OCI-LY1 (cell line): Measurements from ENCODE around the gene PSMB10.

Experiments used
- EZH2 ChIP-seq: fragments of 200-600 bp; sonication (generic), shearing (Covaris generic); IDR thresholded peaks from 2 replicates; pipeline ENCODE4 v1.8.0; 2017; ENCODE audit warnings: borderline replicate concordance, mixed run types, mild to moderate bottlenecking, antibody characterized with exemption, low read length, moderate library complexity, mixed read lengths
- TF ChIP-seq, protein P1 (sequence below): fragments of 200-600 bp; sonication (generic), shearing (Covaris generic); IDR thresholded peaks from 2 replicates; pipeline ENCODE4 v1.5.1; 2017; ENCODE audit warnings: mild to moderate bottlenecking, antibody characterized with exemption, low read length, moderate library complexity, mixed read lengths

GRCh38 chr16:67977469-67978227, 41.0 kb upstream of the PSMB10 start:
- TF ChIP-seq, protein P1, sequence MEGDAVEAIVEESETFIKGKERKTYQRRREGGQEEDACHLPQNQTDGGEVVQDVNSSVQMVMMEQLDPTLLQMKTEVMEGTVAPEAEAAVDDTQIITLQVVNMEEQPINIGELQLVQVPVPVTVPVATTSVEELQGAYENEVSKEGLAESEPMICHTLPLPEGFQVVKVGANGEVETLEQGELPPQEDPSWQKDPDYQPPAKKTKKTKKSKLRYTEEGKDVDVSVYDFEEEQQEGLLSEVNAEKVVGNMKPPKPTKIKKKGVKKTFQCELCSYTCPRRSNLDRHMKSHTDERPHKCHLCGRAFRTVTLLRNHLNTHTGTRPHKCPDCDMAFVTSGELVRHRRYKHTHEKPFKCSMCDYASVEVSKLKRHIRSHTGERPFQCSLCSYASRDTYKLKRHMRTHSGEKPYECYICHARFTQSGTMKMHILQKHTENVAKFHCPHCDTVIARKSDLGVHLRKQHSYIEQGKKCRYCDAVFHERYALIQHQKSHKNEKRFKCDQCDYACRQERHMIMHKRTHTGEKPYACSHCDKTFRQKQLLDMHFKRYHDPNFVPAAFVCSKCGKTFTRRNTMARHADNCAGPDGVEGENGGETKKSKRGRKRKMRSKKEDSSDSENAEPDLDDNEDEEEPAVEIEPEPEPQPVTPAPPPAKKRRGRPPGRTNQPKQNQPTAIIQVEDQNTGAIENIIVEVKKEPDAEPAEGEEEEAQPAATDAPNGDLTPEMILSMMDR = no peak
- TF ChIP-seq EZH2 = no peak
